ENCODE measurements around the gene ITGA8. TPM values are rescaled to one million over a fixed set of nuclear protein-coding genes. Genes with fewer than 3 reads are reported as not detected.

ITGA8 gene
- total and polyA plus RNA-seq, 11 donors, result 0.50 to 4.3 (median 1.5) TPM

- DNase-seq (no peak), ATAC-seq (no peak)
- no peaks in the 10 kb centered on the region for H3K9me3 ChIP-seq
- TF ChIP-seq CTCF (IDR thresholded peaks at IDR 0.05), result no peak
- TF ChIP-seq POLR2A (IDR thresholded peaks at IDR 0.05), result no peak
- no peaks in the 10 kb centered on the region for H3K36me3 ChIP-seq
- H3K27ac ChIP-seq, result no peak overlapping the region
- intact Hi-C loops (cut with DNase I), result loop anchor here in 1 of 10 donors (10.0 kb wide), 1 partner anchor 64 kb away; no protein-coding TSS in a partner anchor
- 53 to 81% (median 64%) methylated on average over 3 of the region's 3 CpGs for WGBS, 4 donors
- no peaks in the 10 kb centered on the region for H3K4me1 ChIP-seq
- H3K4me3 ChIP-seq, result no peak overlapping the region
- no peaks in the 10 kb centered on the region for H3K27me3 ChIP-seq
Observed at GRCh38 chr10:15510963-15511362, 208.8 kb downstream of the ITGA8 start.

GRCh38 chr10:15505329-15505728 lies 214.4 kb downstream of the ITGA8 start:
- Histone ChIP-seq H3K4me3 (no peak overlapping the region), H3K27ac (no peak overlapping the region), H3K4me1 (peaks cover 0 to 5% (median 0%) of the 10 kb centered on the region in 12 donors), H3K36me3 (no peaks in the 10 kb centered on the region), H3K9me3 (no peaks in the 10 kb centered on the region), H3K27me3 (no peaks in the 10 kb centered on the region)
- DNase-seq (no peak), ATAC-seq (no peak)
- WGBS, 4 donors, result 65 to 72% (median 71%) methylated on average over 5 of the region's 5 CpGs
- TF ChIP-seq CTCF (IDR thresholded peaks at IDR 0.05), result no peak
- no peak for TF ChIP-seq POLR2A (IDR thresholded peaks at IDR 0.05)
- intact Hi-C loops (cut with DNase I), result no loop called here

GRCh38 chr10:15504101-15504840 lies 215.5 kb downstream of the ITGA8 start:
- DNase-seq (no peak), ATAC-seq (peak in 2 of 4 donors; percentile 36 to 79)
- TF ChIP-seq CTCF (IDR thresholded peaks at IDR 0.05), result no peak
- no peak for TF ChIP-seq POLR2A (IDR thresholded peaks at IDR 0.05)
- Histone ChIP-seq H3K27me3 (no peaks in the 10 kb centered on the region), H3K27ac (peak overlapping the region in 2 of 12 donors; percentile 41 to 57), H3K4me1 (peaks cover 0 to 5% (median 0%) of the 10 kb centered on the region in 12 donors), H3K9me3 (peaks cover 0 to 6% (median 0%) of the 10 kb centered on the region in 12 donors), H3K36me3 (no peaks in the 10 kb centered on the region), H3K4me3 (peak overlapping the region in 3 of 12 donors; percentile 7 to 33 (median 31))
- WGBS, 4 donors, result 43 to 51% (median 46%) methylated on average over 10 of the region's 10 CpGs
- intact Hi-C loops (cut with DNase I), result no loop called here

GRCh38 chr10:15494850-15495506 lies 224.7 kb downstream of the ITGA8 start:
- H3K27ac ChIP-seq, result no peak overlapping the region
- H3K4me1 ChIP-seq, result no peaks in the 10 kb centered on the region
- DNase-seq (no peak), ATAC-seq (no peak)
- no peaks in the 10 kb centered on the region for H3K36me3 ChIP-seq
- TF ChIP-seq CTCF (IDR thresholded peaks at IDR 0.05), result no peak
- TF ChIP-seq POLR2A (IDR thresholded peaks at IDR 0.05), result no peak
- intact Hi-C loops (cut with DNase I), result no loop called here
- H3K4me3 ChIP-seq, result no peak overlapping the region
- H3K27me3 ChIP-seq, result no peaks in the 10 kb centered on the region
- peaks cover 0 to 11% (median 0%) of the 10 kb centered on the region in 12 donors for H3K9me3 ChIP-seq
- 62 to 72% (median 65%) methylated on average over 4 of the region's 4 CpGs for WGBS, 4 donors

Measured in heart left ventricle (tissue), 16 donors.